ENCODE results near the gene HOXA11.

HOXA11 gene

GRCh38 chr7:27187475-27188385, 2.7 kb upstream of the HOXA11 start:
- ATAC-seq, result no peak
- no peak for TF ChIP-seq ISL1 (CRISPR knock-in tag; IDR thresholded peaks at IDR 0.05)
- TF ChIP-seq, protein P1, sequence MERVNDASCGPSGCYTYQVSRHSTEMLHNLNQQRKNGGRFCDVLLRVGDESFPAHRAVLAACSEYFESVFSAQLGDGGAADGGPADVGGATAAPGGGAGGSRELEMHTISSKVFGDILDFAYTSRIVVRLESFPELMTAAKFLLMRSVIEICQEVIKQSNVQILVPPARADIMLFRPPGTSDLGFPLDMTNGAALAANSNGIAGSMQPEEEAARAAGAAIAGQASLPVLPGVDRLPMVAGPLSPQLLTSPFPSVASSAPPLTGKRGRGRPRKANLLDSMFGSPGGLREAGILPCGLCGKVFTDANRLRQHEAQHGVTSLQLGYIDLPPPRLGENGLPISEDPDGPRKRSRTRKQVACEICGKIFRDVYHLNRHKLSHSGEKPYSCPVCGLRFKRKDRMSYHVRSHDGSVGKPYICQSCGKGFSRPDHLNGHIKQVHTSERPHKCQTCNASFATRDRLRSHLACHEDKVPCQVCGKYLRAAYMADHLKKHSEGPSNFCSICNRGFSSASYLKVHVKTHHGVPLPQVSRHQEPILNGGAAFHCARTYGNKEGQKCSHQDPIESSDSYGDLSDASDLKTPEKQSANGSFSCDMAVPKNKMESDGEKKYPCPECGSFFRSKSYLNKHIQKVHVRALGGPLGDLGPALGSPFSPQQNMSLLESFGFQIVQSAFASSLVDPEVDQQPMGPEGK (CRISPR knock-in tag; IDR thresholded peaks at IDR 0.05; ENCODE audit: borderline replicate concordance), result no peak
- no peak for TF ChIP-seq GLIS3 (CRISPR knock-in tag; IDR thresholded peaks at IDR 0.05)
- no peak for TF ChIP-seq CSDC2 (CRISPR knock-in tag; IDR thresholded peaks at IDR 0.05)
- TF ChIP-seq ARNTL (CRISPR knock-in tag; IDR thresholded peaks at IDR 0.05; ENCODE audit: borderline replicate concordance, low read depth), result no peak
- no peak for TF ChIP-seq CREB5 (CRISPR knock-in tag; IDR thresholded peaks at IDR 0.05; ENCODE audit: low read depth)
- TF ChIP-seq CSRNP3 (CRISPR knock-in tag; IDR thresholded peaks at IDR 0.05), result no peak
- no peak for TF ChIP-seq RARB (CRISPR knock-in tag; IDR thresholded peaks at IDR 0.05)
- TF ChIP-seq ZNF8 (CRISPR knock-in tag; IDR thresholded peaks at IDR 0.05), result no peak

DNA sequence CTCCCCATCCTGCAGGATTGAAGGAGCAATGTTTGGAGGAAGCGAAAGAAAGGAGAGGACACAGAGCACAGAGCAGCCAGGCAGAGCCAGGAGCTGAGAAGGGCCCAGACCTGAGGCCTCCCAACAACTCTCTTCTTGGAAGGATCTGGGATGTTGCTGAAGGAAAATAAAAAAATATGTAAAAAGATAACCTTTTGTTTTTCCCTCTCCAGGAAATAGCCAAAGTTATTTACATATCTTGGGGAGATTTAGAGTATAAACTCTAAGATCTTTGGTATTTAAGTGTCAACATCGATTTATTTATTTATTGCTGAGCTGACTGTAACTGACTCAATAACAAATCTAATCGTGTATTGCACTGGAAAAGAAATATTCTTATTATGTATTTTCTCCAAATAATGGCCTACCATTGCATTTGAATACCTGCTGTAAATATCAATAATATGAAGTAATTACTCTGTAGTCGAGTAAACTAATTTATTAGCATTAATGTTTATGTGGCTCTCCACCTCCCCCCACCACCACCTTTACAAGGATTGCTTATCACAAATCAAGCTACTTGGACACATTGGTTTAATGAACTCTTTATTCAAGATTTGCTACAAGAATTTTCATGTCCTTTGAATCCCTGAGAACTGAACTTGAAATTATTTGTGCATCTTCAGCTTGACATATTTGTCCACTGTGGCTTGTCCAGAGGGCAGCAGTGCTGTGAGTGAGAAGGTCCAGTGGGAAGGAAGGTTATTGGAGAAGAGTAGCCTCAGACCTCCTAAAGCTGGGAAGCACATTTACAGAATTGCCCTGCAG, 1.8 kb upstream of the HOXA11 start:
- TF ChIP-seq ZFP30 (CRISPR knock-in tag; IDR thresholded peaks at IDR 0.05), result no peak
- TF ChIP-seq, protein P2, sequence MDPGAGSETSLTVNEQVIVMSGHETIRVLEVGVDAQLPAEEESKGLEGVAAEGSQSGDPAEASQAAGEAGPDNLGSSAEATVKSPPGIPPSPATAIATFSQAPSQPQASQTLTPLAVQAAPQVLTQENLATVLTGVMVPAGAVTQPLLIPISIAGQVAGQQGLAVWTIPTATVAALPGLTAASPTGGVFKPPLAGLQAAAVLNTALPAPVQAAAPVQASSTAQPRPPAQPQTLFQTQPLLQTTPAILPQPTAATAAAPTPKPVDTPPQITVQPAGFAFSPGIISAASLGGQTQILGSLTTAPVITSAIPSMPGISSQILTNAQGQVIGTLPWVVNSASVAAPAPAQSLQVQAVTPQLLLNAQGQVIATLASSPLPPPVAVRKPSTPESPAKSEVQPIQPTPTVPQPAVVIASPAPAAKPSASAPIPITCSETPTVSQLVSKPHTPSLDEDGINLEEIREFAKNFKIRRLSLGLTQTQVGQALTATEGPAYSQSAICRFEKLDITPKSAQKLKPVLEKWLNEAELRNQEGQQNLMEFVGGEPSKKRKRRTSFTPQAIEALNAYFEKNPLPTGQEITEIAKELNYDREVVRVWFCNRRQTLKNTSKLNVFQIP (CRISPR knock-in tag; IDR thresholded peaks at IDR 0.05; ENCODE audit: borderline replicate concordance, low read depth), result no peak
- no peak for TF ChIP-seq ZNF8 (CRISPR knock-in tag; IDR thresholded peaks at IDR 0.05)
- no peak for TF ChIP-seq OSR1 (CRISPR knock-in tag; IDR thresholded peaks at IDR 0.05)
- TF ChIP-seq, protein P1 (CRISPR knock-in tag; IDR thresholded peaks at IDR 0.05; ENCODE audit: borderline replicate concordance), result no peak
- TF ChIP-seq GLIS3 (CRISPR knock-in tag; IDR thresholded peaks at IDR 0.05), result no peak
- TF ChIP-seq CSDC2 (CRISPR knock-in tag; IDR thresholded peaks at IDR 0.05), result no peak
- TF ChIP-seq ARNTL (CRISPR knock-in tag; IDR thresholded peaks at IDR 0.05; ENCODE audit: borderline replicate concordance, low read depth), result no peak
- no peak for TF ChIP-seq TOX (CRISPR knock-in tag; IDR thresholded peaks at IDR 0.05; ENCODE audit: borderline replicate concordance)
- ATAC-seq, result no peak

GRCh38 chr7:27185854-27186667, 1.0 kb upstream of the HOXA11 start:
- ATAC-seq, result 0 out of 3 replicates have a peak, but pooled peaks have one; percentile 2
- TF ChIP-seq CSDC2 (CRISPR knock-in tag; IDR thresholded peaks at IDR 0.05) (no peak), BACH2 (CRISPR knock-in tag; IDR thresholded peaks at IDR 0.05; ENCODE audit: borderline replicate concordance) (no peak), TSHZ2 (CRISPR knock-in tag; IDR thresholded peaks at IDR 0.05) (no peak), ZFP30 (CRISPR knock-in tag; IDR thresholded peaks at IDR 0.05) (no peak), CSRNP3 (CRISPR knock-in tag; IDR thresholded peaks at IDR 0.05) (no peak), ARNTL (CRISPR knock-in tag; IDR thresholded peaks at IDR 0.05; ENCODE audit: borderline replicate concordance, low read depth) (no peak), ZC3H10 (CRISPR knock-in tag; IDR thresholded peaks at IDR 0.05) (no peak), CREB5 (CRISPR knock-in tag; IDR thresholded peaks at IDR 0.05; ENCODE audit: low read depth) (no peak), TOX (CRISPR knock-in tag; IDR thresholded peaks at IDR 0.05; ENCODE audit: borderline replicate concordance) (no peak), ZNF565 (CRISPR knock-in tag; conservative IDR thresholded peaks at IDR 0.05; ENCODE audit: low read depth) (no peak)

Data from SK-N-SH treated with all-trans-retinoic acid at 6 μM for 48 hours (cell line).